GM21786 (cell line): ENCODE data around the gene SCP2.

Source experiments
- ATAC-seq: cut with Tn5 transposase; IDR thresholded peaks from one replicate; pipeline ENCODE4 v1.9.1; 2021; ENCODE audit not compliant: unreplicated experiment

The SCP2 gene

DNA sequence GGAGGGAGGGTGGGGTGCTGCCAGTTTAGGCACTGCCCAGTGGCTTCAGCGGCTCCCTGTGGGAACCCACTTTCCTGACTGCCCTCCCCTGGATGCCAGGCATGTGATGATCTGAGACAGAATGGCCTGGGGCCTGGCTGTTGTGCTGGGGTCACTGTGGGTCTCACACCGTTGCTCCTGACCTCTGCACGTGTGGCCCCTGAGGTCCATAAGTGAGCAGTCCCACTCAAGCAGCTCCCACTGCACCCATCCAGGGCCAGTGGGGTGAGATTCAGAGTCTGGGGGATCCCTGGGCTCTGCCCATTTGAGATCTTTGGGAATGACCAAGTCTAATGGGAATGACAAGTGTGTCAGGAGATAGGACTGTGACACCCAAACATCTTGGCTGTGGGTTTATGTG is 153.0 kb downstream of the SCP2 start:
- ATAC-seq, result no peak

DNA sequence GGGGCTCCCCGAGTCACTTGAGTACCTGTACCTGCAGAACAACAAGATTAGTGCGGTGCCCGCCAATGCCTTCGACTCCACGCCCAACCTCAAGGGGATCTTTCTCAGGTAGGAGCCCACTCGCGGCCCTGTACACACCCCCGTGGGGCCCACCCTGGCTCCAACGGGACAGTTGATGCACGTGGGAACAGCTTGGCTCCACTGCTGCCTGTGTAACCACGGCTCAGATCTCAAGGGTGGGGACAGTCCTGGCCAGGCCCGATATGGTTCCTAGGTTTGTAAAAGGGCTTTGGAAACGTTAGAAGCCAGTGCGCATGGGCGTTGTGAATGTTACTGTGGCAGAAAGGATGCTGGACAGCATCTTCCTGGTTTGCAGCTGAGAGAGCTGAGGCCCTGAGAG is 153.7 kb downstream of the SCP2 start:
- no peak for ATAC-seq

DNA sequence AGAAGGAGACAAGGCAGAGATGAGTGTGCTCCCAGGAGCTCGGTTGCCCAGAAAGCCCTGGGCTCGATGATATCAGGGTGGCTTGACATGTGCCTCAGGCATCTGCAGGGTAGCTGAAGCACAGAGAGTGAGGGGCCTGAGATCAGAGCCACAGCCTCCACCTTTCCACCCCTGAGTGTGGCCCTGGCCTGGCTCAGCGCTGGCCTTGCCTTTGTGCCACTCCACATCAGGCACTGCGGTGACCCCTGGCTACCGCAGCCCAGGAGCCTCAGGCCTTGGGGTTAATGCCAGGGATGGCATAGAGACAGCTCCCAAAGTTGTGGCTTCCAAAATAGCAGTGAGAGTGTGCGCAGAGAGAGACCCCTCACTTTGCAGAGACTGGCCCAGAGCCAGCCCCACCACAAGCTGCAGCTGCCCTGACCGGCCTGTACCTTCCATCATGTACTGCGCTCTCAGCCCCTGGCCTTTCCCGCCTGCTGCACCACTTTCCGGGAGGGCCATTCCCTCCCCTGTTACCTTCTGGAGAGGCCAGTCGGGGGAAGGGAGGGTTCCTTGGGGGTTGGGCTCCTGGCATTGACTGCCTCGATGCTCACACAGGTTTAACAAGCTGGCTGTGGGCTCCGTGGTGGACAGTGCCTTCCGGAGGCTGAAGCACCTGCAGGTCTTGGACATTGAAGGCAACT is 154.4 kb downstream of the SCP2 start:
- no peak for ATAC-seq

GRCh38 chr1:53082826-53083455 is 155.9 kb downstream of the SCP2 start:
- no peak for ATAC-seq

DNA sequence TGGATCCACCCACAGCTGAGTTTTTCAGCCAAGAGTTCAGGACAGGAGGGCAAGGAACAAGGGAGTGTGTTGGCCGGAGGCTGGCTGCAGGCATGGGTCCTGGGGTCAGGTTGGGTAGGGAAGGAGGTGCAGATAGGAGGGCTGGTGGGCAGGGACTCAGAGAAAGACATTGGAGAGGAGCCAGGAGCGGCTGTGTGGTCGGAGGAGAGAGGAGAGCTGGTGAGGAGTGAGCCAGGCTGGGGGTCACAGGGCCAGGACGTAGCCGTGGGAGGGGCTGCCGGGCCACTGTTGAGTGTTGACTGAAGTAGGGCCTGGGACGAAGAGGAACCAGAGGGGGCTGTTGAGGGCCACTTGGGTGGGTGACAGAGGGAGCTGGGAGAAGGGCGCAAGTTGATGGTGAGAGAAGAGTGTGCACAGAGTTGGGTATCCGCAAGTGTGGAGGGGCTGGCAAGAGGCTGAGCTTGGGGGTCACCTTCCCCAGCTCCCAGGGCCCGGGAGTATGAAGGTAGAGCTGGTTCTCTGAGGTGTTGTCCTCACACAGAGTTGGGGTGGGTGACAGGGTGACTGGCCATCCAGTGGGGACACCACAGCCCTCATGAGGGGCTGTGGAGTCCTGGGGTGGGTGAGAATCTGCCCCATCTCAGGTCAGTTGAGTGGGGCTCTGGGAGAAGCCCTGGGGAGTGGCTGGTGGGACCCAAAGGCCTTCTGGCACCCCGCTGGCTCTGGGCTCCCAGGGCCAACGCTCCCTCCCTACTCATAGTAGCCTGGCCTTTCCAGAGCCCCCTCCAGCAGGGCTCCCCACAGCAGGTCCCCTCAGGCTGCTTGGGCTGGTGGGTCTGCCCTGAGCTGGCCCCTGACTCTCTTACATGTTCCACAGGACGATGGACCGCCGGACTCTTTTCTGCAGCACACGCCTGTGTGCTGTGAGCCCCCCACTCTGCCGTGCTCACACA is 156.8 kb downstream of the SCP2 start:
- ATAC-seq, result no peak

GRCh38 chr1:53084589-53084971 is 157.5 kb downstream of the SCP2 start:
- ATAC-seq, result no peak

DNA sequence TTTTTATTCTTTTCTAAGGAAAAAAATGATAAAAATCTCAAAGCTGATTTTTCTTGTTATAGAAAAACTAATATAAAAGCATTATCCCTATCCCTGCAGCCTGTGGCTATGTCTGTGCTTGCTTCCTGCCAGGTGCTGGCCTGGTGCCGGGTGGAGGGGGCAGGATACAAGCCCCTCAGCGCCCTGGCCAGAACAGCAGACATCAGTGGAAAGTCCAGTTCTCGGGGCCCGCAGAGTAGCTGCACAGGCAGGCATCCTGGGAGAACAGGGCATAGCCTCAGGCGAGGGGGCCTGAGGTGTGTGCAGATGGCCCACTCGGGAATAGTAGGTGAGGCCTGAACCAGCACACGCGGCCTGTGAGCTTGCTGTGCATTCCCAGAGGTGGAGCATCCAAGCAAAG is 158.3 kb downstream of the SCP2 start:
- ATAC-seq, result no peak

- ATAC-seq, result no peak
Observed at GRCh38 chr1:53086491-53087070, 159.5 kb downstream of the SCP2 start.

DNA sequence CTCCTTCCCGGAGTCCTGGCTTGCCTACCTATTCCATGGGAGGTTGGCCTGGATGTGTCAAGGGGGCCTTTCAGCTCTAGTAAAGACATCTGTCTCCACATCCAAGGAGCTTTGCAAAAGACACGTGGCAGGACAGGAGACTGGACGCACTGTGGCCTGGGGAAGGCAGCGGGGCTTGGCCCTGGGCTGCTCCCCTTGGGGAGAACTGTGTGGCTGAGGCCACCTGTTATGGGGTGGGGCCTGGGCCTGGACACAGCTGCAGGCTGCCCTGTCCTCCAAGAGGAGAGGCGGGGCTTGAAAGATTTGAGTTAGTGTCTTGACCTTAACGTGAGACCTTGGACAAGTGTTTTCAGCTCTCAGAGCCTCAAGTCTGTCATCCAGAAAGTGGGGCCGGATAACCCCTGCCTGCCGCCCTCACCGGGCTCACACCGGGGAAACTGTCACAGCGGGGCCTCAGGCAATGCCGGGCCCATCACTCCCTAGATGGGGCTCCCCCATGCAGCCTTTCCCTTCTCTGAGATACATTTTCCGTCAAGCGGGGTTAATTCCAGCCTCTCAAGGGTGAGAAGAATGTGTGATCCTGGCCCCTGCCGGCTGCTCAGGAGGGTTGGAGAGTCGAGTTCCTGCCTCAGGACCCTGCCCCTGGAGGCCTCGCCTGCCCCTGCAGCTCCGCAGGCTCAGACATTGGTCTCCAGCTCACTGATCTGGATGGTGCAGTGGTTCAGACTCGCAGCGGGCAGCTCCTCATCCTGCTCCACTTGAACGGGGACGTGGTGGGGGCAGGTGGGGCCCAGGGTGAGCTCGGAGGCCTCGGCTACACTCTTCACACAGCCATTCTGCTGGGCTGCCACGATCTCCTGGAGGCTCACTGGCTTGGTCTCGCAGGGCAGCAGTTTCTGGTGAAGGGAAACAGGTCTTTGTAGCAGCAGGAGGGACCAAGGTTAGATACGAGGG is 160.5 kb downstream of the SCP2 start:
- no peak for ATAC-seq

- no peak for ATAC-seq
Observed at GRCh38 chr1:53088616-53089300, 161.7 kb downstream of the SCP2 start.

- ATAC-seq, result no peak
Observed at GRCh38 chr1:53089478-53090226, 162.6 kb downstream of the SCP2 start.

DNA sequence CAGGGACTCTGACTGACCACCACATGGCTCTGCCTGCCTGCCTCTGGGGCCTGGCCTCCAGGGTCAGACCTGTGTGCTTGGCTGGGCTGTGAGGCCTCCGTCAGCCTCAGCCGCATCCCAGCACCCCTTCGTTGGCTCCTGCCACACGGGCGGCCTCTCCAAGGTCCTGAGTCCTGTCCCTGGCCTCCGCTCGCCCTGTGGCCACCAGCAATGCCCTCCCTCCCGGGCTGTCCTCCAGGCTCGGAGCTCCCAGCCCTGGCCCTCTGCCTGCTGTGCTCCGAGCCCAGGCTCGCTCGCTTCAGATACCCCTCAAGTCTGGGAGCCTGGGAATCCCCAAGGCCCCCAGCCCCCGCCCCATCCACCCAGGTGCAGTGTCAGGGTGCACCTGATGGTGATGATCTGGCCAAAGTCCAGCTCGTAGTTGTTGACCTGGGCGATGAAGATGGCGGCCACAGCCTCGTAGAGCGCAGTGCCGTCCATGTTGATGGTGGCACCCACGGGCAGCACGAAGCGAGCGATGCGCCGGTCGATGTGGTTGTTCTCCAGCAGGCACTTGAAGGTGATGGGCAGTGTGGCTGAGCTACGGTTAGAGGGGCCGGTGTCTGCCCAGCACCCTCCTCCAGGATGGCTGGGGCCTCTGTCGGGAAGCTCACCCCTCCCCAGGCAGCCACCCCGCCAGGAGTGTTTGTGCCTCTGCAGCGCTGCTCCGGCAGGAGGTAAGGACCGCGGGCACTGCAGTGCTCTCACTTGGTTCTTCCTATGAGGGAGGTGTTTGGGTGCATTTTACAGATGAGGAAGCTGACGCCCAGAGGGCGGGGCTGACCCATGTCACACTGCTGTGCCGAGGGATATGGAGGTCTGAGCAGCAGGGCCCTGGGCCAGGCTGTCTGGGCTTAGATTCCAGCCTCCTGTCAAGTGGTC is 163.4 kb downstream of the SCP2 start:
- no peak for ATAC-seq

DNA sequence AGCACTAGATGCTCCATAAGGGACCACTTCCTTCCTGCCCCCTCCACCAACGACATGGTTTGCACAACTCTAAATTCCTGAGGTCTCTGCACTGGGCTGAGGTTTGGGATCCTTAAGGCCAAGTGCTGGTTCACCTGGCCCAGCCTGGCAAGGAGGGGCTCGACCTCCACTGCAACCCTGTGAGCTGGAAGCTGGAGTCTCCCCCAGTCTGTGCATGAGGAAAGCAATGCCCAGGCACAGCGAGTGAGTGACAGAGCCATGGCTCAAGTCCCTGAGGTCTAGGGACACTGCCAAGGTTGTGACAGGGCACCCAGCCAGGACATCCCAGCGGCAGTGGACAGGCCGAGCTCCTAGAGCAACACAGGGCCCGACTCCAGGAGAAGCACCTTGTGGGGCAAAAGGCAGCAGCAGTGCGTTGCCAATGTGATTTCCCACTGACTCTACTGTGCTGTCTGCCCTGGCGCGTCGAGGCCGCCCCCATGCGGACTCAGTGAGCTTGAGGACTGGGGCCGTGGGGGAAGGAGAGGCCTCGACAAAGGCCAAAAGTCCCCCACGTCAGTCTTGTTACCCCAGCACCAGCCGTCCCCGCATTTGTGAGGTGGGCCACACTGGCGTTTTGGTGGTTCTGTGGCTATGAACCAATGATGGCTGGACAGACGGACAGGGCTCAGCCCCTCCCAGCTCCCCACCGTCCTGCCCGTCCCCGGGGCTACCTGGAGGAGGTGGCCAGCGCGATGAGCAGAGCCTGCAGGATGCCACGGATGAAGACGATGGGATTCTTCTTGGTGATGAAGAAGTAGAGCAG is 165.0 kb downstream of the SCP2 start:
- no peak for ATAC-seq

DNA sequence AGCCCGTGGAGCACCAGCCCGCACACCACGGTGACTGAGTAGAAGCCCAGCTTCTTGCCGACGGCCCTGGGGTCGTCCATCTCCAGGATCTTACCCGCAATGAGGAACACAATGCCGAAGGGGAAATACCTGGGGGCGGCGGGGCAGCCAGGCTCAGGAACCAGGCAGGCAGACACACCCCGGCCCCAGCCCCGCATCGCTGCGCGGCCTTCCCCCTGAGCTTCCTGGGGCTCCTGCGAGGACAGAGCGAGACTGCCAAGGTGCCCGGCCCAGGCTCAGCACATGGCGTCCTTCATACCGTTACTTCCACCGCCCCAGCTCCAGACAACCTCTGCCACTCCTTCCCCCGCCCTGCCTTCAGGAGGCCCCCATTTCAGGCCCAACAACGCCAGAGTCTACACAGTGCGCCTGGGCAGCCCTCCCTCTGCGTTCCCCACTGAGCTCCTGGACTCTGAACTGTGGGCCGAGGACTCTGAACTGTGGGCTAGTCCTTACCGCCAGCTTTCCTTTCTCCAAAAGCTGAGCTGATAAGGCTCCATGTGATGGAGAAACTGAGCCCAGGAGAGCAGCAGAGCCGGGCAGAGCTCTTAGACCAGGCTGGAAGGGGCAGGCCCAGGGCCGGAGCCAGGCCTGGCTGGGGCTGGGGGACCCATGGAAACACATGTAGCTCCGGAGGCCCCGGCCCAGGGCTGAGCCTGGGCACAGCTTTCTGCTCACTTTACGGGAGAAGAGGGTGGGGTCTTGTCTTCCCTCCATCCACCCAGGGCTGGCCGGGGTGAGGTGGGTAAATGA is 165.8 kb downstream of the SCP2 start:
- no peak for ATAC-seq

DNA sequence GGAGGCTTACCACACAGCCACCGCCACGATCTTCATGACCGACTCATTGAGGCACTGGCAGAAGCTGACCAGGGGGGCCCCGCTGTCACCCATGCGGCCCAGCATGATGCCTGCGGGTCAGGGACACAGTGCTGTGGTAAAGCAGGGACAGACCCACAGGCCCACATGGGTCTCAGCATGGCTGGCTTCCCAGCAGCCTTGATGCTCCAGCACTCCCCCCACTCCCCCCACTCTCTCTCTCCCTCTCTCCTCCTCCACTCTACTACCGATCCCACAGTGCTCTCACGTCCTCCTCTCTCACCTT is 166.3 kb downstream of the SCP2 start:
- ATAC-seq, result no peak

DNA sequence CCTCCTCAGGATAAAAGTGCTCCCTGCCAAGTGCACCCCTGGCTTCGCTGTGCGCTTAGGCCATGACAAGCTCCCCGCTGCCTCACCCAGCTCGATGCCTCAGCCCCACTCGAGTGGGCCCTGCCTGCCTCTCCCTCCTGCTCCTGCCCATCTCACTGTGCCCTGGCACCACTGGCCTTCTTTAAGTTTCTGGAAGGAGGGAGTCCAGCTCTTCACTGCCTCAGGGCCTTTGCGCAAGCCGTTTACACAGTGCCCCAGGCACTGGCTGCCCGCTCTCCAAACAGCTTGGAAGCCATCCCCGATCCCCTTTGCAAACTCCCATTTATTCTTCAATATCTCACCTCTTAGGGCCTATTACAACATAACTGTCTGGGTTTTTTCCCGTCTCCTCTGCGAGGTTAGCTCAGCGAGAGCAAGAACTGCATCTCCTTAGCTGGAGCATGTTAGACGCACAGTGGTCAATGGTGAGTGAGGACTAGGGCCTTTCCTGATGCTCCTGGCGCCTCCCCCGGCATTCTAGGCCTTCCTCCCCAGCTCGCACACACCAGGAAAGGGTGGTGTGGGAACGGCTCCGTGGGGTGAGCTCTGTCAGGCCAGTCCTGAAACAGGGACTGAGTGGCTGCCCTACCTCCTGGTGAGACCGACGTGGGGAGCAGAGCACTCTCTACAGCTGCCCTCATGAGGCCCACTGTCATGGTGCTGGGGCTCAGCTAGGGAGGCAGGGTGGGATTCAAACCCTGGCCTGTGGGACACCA is 166.9 kb downstream of the SCP2 start:
- no peak for ATAC-seq
